NCI-H748 treated with DMSO at 0.1 percent for 48 hours (cell line): ENCODE data around the gene METAP1.
"Not testable (repeated sequence)": the region's sequence is repeated elsewhere in the genome, so short reads cannot be mapped to it uniquely, and the experiment has no call there.

Source experiments
- DNase-seq: peaks from one replicate; lab custom pipeline; 2025; lab: John Stamatoyannopoulos, UW

Gene METAP1

DNA sequence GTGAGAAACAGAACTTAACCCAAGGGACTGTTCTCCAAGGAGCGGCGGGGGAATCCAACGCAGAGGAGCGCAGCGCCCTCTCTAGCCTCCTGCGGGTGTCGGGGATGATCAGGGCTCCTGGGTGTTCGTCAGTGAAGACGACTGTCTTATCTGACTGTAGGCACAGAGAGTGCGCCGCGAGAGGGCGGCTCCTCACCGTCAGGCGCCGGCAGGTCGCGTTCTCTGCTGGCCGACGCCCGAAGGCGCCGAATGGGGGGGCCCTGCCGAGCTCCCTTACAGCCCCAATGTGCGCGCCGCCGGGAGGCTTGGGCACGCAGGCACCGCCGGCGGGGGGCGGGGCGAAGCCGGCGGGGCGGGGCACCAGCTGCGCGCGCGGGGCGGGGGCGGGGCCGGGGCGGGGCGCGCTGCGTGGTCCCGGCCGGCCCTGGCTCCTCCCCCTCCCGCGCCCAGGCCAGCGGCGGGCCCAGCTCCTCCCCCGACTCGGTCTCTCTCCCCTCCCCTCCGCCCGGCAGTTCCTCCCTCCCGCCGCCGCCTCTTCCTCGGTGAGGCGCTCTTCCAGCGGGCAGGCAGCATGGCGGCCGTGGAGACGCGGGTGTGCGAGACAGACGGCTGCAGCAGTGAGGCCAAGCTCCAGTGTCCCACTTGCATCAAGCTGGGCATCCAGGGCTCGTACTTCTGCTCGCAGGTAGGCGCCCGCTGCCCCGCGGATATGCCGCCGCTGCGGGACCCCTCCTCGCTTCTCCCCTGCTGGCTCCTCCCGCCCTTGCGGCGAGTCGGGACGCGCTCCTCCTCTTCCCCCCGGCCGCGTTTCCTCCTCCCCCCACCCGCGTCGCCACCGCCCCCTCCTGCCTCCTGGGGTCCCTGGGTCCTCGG, at the start of gene METAP1:
Gene METAP1, plus strand, starts transcription at position 539 of the 873 bp plus-strand sequence. Its CDS starts 33 bp downstream, at position 572.
- peak; percentile 76 for DNase-seq

DNA sequence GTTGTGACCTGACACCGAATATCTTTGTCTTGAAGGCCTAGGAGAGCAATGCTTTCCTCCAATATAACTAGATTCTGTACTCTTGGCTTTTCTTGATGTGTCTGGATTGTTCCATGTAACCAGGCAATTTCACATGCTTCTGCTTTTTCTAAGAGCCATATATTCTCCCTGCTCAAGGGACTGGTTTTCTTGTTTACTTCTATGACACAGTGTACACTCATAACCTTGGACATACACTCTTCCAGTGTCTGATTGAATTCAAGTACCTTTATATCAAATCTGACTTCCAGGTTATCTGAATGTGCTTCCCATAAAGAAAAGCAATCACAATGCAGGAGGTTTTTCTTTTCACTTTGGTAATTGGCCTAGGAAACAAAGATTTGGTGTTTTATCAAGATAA, 49.2 kb upstream of the METAP1 start:
- no peak for DNase-seq

DNA sequence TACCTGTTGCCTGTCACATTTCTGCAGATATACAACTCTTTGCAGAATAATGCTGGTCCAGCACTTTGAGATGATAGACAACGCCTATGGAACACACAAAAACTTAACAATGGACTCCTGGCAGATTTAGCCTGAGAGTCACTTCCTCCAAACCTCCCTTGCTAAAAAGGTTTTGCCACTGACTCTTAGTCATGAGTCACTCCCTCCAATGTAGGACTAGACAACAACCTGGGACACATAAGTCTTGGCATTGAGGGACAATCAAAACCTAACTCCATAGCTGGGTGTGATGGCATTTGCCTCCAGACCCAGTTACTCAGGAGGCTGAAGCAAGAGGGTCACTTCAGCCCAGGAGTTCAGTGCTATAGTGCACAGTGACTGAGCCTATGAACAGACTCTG, 44.6 kb upstream of the METAP1 start:
- DNase-seq = no peak

DNA sequence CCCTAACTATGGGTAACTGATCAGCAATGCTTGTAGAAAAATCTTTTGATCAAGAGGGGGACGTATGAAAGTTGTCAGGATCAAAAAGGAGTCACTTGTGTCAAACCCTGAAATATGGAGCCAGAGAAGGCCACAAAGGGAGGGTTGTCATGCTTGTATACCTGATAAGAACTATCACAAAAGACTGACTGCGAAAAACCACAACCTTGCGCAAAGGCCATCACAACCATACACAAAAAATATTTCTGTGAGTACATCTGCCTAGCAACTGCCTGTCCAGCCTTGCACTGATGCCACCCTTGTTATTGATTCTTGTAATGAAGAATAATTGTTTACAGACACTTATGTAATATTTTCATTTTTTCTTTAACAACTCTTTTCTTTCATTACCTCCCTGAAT, 43.8 kb upstream of the METAP1 start:
- no peak for DNase-seq

DNA sequence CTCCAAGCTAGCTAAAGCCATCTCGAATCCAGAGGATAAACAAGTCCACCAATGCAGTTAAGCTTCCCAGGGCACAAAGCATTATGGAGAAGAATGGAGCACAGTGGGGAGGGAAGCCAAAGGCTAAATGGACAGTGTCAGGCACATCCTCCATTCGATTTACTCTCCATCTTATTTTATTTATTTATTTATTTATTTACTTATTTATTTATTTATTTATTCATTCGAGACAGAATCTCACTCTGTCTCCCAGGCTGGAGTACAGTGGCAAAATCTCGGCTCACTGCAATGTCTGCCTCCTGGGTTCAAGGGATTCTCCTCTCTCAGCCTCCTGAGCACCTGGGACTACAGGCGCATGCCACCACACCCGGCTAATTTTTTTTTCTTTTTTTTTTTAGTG, 40.3 kb upstream of the METAP1 start:
- no peak for DNase-seq

DNA sequence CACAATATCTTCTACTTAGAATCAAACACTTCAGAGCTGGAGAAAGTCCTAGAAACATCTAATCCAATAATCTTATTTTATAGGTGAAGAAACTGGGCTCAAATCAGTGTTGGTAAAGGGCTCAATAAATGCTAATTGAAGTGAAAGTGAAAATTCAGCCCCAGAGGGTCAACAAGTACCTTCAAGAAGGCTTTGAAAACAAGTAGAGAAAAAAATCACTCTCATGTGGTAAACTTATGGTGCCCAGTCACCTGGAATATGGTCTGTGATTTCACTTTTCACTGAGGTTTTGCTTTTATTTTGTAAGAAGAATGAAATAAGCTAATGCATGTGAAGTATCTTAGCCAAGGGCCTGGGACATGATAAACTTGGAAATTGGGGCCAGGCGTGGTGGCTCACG, 37.5 kb upstream of the METAP1 start:
- no peak for DNase-seq

DNA sequence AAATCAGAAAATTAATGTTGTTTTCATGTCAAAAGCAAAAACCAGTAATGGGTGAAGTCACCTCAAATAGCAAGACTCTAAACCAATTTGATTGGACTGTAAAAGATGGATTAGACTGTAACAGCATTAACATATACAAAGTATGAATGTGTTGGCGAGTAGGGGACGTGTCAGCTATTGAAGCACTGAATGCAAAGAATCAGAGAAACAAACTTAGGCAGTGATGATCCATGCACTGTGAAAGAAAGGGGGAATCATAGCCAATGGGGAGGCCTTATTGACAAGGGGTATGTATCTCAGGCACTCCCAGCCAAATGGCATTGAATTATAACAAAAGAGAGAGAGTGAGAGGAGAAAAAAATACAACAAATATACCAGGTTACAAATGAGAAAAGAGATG, 36.1 kb upstream of the METAP1 start:
- no peak for DNase-seq

DNA sequence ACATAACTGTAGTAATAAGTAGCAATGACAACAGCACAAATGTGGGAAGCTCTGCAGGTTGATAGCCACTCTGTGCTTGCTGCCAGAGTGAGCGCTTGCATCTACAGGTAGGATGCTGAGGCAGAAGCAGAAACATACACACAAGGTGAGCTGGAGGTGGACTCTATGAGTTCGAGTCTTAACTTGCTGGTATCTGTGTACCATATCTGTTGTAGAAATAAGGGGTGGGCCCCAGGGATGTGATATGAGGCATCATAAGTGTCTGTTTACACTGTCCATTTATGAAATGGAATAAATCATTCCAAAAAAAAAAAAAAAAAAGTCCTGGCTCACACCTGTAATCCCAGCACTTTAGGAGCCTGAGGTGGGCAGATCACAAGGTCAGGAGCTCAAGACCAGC, 33.8 kb upstream of the METAP1 start:
- DNase-seq = no peak

DNA sequence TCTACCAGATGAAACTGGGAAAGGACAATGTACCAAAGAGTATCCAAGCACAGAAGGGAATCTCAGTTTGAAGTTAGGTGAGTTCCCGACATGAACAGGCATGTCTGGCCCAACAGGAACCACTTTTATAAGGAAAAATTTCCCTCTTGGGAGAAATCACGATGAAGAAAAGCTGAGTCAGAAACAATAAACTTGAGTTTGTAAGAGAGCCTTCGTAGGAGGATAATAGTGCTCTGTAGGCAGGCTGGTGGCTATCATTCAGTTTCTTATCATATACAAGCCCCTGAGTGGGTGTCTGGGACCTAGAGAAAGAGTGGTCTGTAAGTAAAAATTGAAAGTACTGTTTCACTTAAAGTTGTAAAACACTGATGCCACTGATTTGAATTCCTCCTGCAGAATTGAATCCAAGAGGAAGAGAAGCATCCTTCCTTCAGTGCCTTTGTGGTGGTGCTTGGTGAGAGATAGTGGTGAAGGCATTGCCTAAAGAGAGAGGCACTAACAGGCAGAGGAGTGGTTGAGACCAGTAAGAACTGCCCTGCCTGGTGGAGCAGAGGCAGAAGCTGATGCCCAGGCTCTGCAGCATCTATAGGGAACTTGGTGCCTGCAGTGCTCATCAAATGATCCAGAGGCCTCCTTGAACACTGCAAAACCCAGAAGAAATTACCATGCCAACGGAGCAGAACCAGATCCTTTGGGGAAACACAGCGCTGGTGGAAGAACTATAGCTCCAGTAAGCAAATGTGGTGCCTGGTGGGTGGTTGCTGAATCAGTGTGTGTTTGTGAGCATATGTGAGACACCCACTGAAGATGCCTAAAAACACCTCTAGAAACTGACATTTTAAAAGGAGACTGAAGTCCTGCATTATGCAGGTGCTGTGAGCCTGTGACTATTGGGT, 31.7 kb upstream of the METAP1 start:
- DNase-seq = no peak

DNA sequence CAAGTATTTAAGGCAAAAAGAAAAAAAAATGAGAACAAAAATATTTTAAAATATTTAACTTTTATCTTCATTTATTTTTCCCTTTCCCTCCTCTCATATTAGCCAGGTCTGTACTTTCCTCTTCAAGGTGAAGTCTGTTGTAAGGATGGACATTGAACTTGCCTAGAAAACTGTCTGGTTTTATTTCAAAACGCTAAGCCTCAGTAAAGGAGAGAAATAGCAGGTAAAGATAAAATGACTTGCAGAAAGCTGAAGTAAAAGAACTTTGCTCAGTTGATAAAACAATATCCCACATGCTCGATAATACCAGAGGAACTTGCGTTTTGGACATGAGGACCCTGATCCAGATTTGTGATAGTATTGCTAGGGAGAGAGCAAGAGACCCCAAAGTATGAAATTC, 28.6 kb upstream of the METAP1 start:
- DNase-seq = no peak

DNA sequence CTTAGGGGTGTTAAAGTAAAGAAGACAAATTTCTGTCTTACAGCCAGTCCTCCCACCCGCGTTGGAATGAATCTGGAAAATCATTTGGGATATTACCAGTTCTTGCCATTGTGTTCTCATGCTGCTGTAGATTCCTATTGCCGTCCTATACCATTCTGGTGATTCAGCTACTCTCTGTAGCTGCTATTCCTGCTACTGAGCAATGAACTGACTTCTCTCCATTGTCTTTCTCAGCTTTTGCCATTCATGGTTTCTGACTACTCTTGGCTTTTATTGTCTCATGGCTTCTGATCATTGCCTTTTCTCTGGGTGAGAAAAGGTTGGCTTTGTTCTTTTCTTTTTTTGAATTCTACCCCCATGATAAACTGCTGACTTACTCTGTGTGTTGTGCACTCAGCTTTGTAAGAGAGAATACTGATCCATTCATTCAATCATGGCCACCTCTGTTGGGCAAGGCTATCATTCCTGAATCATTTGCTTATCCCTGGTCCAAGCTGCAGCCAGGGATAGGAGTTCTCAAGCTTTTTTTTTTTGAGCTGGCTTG, 27.7 kb upstream of the METAP1 start:
- DNase-seq = no peak

DNA sequence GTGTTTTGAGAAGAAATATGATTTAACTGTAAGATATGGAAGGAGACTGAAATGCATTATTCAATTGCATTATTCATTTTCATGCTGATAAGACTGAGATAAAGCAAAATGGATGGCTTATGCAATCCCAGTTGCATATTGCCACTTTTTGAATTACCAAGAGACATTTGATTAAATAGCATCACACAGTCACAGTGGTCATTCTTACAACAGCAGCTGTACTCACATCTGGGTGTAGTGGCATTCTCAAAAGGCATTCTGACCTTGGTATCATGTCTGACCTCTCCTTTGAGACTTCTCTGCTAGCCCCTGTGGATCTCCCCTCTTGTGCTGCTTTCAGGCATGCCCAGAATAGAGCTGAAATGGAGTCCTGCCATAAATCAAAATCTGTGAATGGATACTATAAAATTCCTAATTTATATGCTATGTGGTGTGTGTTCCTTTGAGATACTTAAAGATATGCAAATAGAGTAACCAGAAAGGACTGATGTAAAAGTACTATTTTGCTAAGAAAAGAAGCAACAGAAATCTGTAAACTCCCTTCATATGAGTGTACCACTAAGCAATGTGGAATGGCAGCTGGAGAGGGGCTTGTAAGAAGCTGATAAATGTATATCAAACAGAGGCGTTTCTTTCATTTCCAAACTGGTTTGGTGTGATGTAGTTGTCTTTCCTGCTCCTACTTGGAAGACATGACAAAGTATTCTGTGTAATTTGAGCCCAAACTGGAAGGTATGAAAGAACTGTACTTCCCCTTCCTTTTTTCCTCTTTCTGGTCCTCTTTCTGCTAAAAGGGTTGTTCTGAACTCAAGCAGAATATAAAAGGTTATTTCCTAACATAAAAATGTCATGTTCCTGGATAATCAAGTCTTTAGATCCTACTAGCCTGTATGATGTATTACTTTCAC, 25.4 kb upstream of the METAP1 start:
- no peak for DNase-seq

DNA sequence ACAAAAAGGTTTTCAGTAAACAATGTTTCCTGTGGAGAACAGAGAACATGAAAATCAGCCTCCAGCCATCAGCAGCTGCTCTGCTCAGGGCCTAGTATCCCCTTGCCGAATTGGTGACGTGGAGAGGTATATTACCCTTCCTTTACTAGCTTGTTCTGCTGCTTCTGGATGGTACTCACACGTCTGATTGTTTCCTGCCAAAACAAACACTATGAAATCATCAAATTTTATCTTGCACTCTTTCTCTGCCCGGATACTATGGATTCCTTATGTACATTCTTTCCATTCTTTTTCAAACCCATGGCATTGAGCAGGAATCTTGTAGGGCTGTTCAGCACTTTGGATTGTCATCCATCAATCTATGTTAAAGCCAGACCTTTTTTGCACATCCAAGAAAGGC, 18.8 kb upstream of the METAP1 start:
- no peak for DNase-seq

DNA sequence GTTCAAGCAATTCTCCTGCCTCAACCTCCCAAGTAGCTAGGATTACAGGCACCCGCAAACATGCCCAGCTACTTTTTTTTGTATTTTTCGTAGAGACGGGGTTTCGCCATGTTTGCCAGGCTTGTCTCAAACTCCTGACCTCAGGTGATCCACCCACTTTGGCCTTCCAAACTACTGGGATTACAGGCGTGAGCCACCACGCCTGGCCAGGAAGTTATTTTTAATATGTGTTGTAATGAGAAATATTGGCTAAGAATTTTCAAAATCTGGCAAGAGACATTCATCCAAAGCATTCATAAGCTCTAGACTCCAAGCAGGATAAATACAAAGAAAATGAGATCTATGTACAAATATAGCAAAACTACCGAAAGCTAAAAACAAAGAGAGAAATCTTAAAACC, 18.0 kb upstream of the METAP1 start:
- no peak for DNase-seq

DNA sequence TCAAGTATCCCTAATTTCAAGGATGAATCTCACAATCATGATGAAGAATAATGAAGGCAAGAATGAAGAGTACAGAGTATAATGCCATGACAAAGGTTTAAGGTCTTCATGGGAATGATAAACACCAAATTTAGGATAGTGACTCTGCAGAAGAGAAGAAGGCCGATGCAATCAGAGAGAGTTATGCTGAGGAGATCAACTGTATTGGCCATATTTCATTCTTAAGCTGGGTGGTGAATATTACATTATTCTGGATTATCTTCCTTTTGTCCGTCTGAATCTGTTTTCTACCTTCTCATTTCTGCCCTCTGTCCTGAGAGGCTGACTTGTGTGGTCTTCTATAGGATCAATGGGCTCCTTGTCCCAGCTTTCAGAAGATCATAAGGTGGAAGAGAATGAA, 7.8 kb upstream of the METAP1 start:
- DNase-seq = no peak

DNA sequence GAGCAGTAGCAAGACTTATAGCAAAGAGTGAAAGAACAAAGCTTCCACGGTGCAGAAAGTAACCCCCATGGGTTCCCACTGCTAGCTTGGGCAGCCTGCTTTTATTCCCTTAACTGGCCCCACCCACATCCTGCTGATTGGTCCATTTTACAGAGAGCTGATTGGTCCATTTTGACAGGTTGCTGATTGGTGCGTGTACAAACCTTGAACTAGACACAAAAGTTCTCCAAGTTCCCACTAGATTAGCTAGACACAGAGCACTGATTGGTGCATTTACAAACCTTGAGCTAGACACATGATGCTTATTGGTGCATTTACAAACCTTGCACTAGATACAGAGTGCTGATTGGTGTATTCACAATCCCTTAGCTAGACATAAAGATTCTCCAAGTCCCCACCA, 2.7 kb upstream of the METAP1 start:
- not testable (repeated sequence) for DNase-seq

DNA sequence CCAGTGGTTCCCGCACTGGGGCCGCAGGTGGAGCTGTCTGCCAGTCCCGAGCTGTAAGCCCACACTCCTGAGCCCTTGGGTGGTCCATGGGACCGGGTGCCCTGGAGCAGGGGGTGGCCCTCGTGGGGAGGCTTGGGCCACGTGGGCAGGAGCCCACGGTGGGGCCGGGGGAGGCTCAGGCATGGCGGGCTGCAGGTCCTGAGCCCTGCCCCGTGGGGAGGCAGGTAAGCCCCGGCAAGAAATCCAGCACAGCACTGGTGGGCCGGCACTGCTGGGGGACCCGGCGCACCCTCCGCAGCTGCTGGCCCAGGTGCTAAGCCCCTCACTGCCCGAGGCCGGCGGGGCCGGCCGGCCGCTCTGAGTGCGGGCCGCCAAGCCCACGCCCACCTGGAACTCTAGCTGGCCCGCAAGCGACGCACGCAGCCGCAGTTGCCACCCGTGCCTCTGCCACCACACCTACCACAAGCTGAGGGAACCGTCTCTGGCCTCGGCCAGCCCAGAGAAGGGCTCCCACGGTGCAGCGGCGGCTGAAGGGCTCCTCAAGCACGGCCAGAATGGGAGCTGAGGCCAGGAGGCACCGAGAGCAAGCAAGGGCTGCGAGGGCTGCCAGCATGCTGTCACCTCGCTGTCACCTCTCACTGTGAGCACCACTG, 2.0 kb upstream of the METAP1 start:
- no peak for DNase-seq

DNA sequence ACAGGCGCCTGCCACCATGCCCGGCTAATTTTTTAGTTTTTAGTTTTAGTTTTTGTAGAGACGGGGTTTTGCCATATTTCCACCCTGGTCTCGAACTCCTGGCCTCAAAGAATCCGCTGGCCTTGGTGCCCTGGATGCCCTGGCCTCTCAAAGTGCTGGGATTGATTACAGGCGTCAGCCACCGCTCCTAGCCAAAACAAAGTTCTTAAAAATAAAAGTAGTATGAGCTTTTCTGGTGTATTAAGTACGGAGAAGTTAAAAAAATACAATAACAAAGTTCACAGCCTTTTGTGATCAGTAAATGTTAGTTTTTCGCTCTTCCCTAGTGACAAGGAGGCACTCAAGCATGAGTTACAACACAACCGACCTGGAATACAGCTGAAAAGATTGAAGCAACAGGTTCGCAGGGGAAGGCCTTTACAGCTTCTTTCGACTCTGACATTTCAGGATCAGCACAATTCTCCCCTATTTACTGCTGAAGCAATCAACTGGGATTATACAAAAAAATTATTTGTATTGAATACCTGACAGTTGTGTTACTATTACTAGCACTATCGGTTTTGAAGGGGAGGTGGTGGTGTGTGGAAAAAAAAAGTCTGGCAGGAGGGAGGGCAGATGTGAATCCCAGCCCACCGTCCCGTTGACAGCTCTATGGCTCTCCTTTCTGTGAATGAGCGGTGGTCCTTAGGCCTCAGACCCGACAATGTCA, 893 bp upstream of the METAP1 start:
- no peak for DNase-seq

DNA sequence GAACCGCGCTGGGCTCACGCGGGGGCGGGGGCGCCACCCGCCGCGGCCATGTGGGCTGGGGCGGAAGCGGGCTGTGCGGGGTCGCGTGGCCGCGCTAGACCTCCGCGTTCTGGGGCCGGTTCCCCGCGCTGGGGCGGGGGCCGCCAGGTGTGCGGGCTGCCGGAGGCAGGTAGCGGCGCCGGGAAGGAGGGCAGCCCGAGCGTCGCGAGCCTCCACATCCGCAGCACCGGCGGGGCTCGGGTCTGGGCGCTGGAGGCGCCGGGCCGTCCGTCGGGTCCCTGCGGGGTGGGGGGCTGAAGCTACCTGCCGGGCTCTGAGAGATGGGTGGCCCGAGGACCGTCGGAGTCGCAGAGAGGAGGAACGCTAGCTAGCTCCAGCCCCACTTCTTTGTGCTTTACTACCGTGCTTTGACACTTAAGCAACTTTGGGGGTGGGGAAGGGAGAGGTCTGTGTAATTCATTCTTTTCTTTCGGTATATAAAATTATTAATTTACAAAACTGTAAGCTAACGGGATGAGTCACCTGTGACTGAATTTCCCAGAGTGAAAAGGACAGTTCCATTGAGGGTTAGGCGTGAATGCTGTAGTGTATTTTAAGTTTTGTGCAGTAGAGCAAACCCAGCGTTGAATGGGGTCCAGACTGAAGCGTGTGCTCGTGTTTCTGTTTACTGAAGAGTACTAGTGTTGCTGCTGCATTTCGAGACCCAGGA, 689 bp downstream of the METAP1 start:
- peak; percentile 24 for DNase-seq

DNA sequence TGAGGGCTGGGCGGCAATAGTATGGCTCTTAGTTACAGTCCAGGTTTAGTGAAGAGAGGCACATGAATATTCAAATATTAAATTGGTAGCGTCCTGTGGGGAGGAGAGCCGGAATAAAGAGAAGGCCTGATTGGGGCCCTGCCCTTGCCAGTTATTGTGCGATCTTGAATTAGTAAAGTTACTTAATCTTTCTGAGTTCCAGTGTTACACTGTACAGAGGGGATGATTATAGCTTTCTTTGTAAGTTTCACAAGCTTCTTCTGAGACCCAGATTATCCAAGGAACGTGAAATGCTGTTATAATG, 1.2 kb downstream of the METAP1 start:
- DNase-seq = no peak
